Measurements from ENCODE around the gene PRICKLE2. TPM values are rescaled to one million over a fixed set of nuclear protein-coding genes. Genes with fewer than 3 reads are reported as not detected.
A peak's percentile ranks its signal among the peaks of the same experiment; 100 is the strongest.

PRICKLE2 gene
- polyA plus RNA-seq, 2 of the 4 experiments (the other 2 are of a cell fraction), result 5.3 to 6.3 TPM

- TF ChIP-seq REST (IDR thresholded peaks at IDR 0.05) (no peak), POLR2AphosphoS2 (conservative IDR thresholded peaks at IDR 0.05; ENCODE audit: low read length) (no peak), MAFK (IDR thresholded peaks at IDR 0.05; ENCODE audit: partially characterized antibody) (no peak)
- TF ChIP-seq, protein P1, sequence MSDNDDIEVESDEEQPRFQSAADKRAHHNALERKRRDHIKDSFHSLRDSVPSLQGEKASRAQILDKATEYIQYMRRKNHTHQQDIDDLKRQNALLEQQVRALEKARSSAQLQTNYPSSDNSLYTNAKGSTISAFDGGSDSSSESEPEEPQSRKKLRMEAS (IDR thresholded peaks at IDR 0.05), result no peak
Measured at GRCh38 chr3:64148955-64149653, 76.2 kb downstream of the PRICKLE2 start (continued).

DNA sequence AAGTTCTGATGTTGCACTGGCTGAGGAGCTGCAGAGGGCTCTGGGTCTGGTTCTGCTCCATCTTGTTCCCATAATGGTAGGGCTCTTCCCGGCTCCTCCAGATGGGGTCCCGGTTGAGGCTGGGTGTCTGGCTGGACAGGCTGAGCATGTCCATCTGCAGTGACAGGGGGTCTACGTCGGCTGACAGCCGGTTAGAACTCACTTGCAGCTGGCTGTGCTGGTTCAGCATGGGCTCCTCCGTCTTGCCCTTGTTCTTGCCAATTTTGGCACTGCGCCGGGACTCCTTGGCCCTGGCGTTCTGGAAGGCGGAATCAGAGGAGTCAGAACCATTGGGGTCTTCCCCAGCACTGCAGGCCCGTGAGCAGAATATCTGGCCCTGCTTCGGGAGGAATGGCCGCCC, 78.1 kb downstream of the PRICKLE2 start:
- WGBS (ENCODE audit: missing lambda C conversion rate), result 92% methylated on average over 10 of the region's 13 CpGs
- ChIA-PET POLR2A (no interaction called here), CTCF (interaction anchor here (1.1 kb wide), 1 partner anchor 24 kb away, joined by 3 read pairs; no protein-coding TSS in a partner anchor)
- Histone ChIP-seq H3K4me2 (no peak overlapping the region), H3K9me3 (no peaks in the 10 kb centered on the region), H3K4me1 (peaks cover 55% of the 10 kb centered on the region), H3K27ac (peak overlapping the region in 1 of 2 experiments; percentile 21; a peak in 1 of 6 replicates), H3K4me3 (no peak overlapping the region)
- DNase-seq (ENCODE audit: low read depth in 1 of 2, low spot score in 1 of 2), result no peak
- no peak for FAIRE-seq
- TF ChIP-seq, protein P2, sequence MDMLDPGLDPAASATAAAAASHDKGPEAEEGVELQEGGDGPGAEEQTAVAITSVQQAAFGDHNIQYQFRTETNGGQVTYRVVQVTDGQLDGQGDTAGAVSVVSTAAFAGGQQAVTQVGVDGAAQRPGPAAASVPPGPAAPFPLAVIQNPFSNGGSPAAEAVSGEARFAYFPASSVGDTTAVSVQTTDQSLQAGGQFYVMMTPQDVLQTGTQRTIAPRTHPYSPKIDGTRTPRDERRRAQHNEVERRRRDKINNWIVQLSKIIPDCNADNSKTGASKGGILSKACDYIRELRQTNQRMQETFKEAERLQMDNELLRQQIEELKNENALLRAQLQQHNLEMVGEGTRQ (IDR thresholded peaks at IDR 0.05), result no peak
- TF ChIP-seq KDM1A (IDR thresholded peaks at IDR 0.05; ENCODE audit: low read depth), result no peak
- TF ChIP-seq SMC3 (IDR thresholded peaks at IDR 0.05), result no peak
- TF ChIP-seq BCL3 (IDR thresholded peaks at IDR 0.05), result no peak
- TF ChIP-seq SREBF2 (IDR thresholded peaks at IDR 0.05), result no peak
- TF ChIP-seq, protein P3, sequence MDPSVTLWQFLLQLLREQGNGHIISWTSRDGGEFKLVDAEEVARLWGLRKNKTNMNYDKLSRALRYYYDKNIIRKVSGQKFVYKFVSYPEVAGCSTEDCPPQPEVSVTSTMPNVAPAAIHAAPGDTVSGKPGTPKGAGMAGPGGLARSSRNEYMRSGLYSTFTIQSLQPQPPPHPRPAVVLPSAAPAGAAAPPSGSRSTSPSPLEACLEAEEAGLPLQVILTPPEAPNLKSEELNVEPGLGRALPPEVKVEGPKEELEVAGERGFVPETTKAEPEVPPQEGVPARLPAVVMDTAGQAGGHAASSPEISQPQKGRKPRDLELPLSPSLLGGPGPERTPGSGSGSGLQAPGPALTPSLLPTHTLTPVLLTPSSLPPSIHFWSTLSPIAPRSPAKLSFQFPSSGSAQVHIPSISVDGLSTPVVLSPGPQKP (IDR thresholded peaks at IDR 0.05; ENCODE audit: low read depth, low read length), result no peak
- no peak for TF ChIP-seq CEBPB (IDR thresholded peaks at IDR 0.05)
- no peak for TF ChIP-seq JUN (IDR thresholded peaks at IDR 0.05)
- no peak for TF ChIP-seq HEYL (CRISPR knock-in tag; IDR thresholded peaks at IDR 0.05)
- no peak for TF ChIP-seq FOSL2 (IDR thresholded peaks at IDR 0.05)
- TF ChIP-seq FOSL2 (CRISPR knock-in tag; IDR thresholded peaks at IDR 0.05), result no peak
- no peak for TF ChIP-seq MAZ (IDR thresholded peaks at IDR 0.05; ENCODE audit: borderline replicate concordance, low read depth, low read length)
- TF ChIP-seq RCOR1 (IDR thresholded peaks at IDR 0.05; ENCODE audit: low read depth, low read length), result no peak
- TF ChIP-seq REST (IDR thresholded peaks at IDR 0.05), result no peak
- TF ChIP-seq PHF8 (IDR thresholded peaks at IDR 0.05; ENCODE audit: borderline replicate concordance, low read depth), result no peak
- no peak for TF ChIP-seq NFE2L2 (conservative IDR thresholded peaks at IDR 0.05; ENCODE audit: low read length)
- TF ChIP-seq EHMT2 (IDR thresholded peaks at IDR 0.05; ENCODE audit: low read depth), result no peak
- no peak for TF ChIP-seq TP53 (CRISPR knock-in tag; IDR thresholded peaks at IDR 0.05)
- no peak for TF ChIP-seq ZSCAN20 (CRISPR knock-in tag; IDR thresholded peaks at IDR 0.05)
- ATAC-seq, result no peak
